PC-3 (cell line): ENCODE data around the gene SBK1. TPM values are rescaled to one million over a fixed set of nuclear protein-coding genes. Genes with fewer than 3 reads are reported as not detected.

Experiments used
- ATAC-seq: fragments of 200-7000 bp; cut with Tn5 transposase; 2 replicates; pipeline ENCODE4 v1.9.1; 2020; ENCODE audit warnings: mild to moderate bottlenecking, moderate library complexity
- BruUV-seq: library from RNA; stranded (reverse); fragments of 400-500 nt; replicated peaks from 2 replicates; lab custom pipeline; 2021; lab: Mats Ljungman, UMichigan
- CTCF ChIA-PET: fragments of 300-600 bp; sonication (Branson Sonifier 250); formaldehyde crosslinking; loops from one replicate; lab custom pipeline; 2022; ENCODE audit warnings: antibody characterized with exemption; lab: Charles Lee
- POLR2A ChIA-PET: fragments of 300-600 bp; sonication (Branson Sonifier 250); formaldehyde crosslinking; loops from one replicate; lab custom pipeline; 2022; ENCODE audit warnings: antibody characterized with exemption; ENCODE audit not compliant: unreplicated experiment; lab: Charles Lee
- DNase-seq: peaks from one replicate; pipeline ENCODE4 v3.0.0-alpha.2; 2015
- H2AFZ ChIP-seq: fragments of 300-600 bp; sonication (generic); 2 replicates; pipeline ENCODE4 v1.6.0; 2016; ENCODE audit warnings: antibody characterized with exemption, low read length
- H3F3A ChIP-seq: fragments of 300-600 bp; sonication (generic); one replicate; pipeline ENCODE4 v1.6.0; 2017; ENCODE audit warnings: antibody characterized with exemption, low read length, control low read depth, mild to moderate bottlenecking; ENCODE audit not compliant: unreplicated experiment
- H3K27ac ChIP-seq: fragments of 300-600 bp; sonication (generic); 2 replicates; pipeline ENCODE4 v1.5.1; 2016; ENCODE audit warnings: mild to moderate bottlenecking, low read length
- H3K27me3 ChIP-seq: fragments of 300-600 bp; sonication (generic); 2 replicates; pipeline ENCODE4 v1.6.1; 2016; ENCODE audit warnings: low read length, mixed read lengths
- H3K36me3 ChIP-seq: fragments of 300-600 bp; sonication (generic); 2 replicates; pipeline ENCODE4 v1.6.1; 2016; ENCODE audit warnings: low read depth, mixed run types, low read length, mixed read lengths
- H3K4me1 ChIP-seq: fragments of 300-600 bp; sonication (generic); 2 replicates; pipeline ENCODE4 v1.5.1; 2016; ENCODE audit warnings: low read length; ENCODE audit not compliant: insufficient read depth
- H3K4me2 ChIP-seq: fragments of 300-600 bp; sonication (generic); 2 replicates; pipeline ENCODE4 v1.6.0; 2016; ENCODE audit warnings: low read length
- H3K4me3 ChIP-seq: fragments of 300-600 bp; sonication (generic); 2 replicates; pipeline ENCODE4 v1.5.1; 2016; ENCODE audit warnings: mild to moderate bottlenecking, low read length, mixed read lengths
- H3K79me2 ChIP-seq: fragments of 300-600 bp; sonication (generic); 2 replicates; pipeline ENCODE4 v1.6.1; 2017; ENCODE audit warnings: low read length, mixed read lengths
- H3K9ac ChIP-seq: fragments of 300-600 bp; sonication (generic); 2 replicates; pipeline ENCODE4 v1.6.0; 2016; ENCODE audit warnings: mild to moderate bottlenecking, low read length
- H3K9me2 ChIP-seq: fragments of 300-600 bp; sonication (generic); replicated peaks from 2 replicates; pipeline ENCODE4 v1.6.1; 2016; ENCODE audit warnings: mixed run types, low read length, mixed read lengths
- H3K9me3 ChIP-seq: fragments of 300-600 bp; sonication (generic); 2 replicates; pipeline ENCODE4 v1.6.1; 2016; ENCODE audit warnings: low read length, mixed read lengths
- H4K20me1 ChIP-seq: fragments of 300-600 bp; sonication (generic); 2 replicates; pipeline ENCODE4 v1.6.1; 2016; ENCODE audit warnings: low read length, mixed read lengths
- CTCF ChIP-seq: fragments of 300-600 bp; sonication (generic); conservative IDR thresholded peaks from 2 replicates; pipeline ENCODE4 v1.5.1; 2017; ENCODE audit warnings: antibody characterized with exemption, low read depth, mild to moderate bottlenecking, low read length
- EZH2 ChIP-seq: fragments of 300-600 bp; sonication (generic); IDR thresholded peaks from one replicate; pipeline ENCODE4 v1.6.1; 2017; ENCODE audit warnings: antibody characterized with exemption, mild to moderate bottlenecking, low read length; ENCODE audit not compliant: unreplicated experiment
- EZH2phosphoT487 ChIP-seq: fragments of 300-600 bp; sonication (generic); IDR thresholded peaks from 2 replicates; pipeline ENCODE4 v1.6.1; 2018; ENCODE audit warnings: mild to moderate bottlenecking, antibody characterized with exemption, low read length, borderline replicate concordance
- intact Hi-C: fragments of 100-400 bp; cut with micrococcal nuclease; formaldehyde crosslinking; loops from 2 replicates; pipeline ENCODE4 v1.9.0; 2023
- total RNA-seq: library from RNA; depleted of rRNA; stranded (reverse); fragments of >200 nt; gene quantifications from 2 replicates; pipeline ENCODE4 v1.2.3, GENCODE V29; 2014

Gene SBK1
- total RNA-seq, 1 experiment from 2014 or later: 0.95 TPM

GRCh38 chr16:28264656-28265055, 27.7 kb upstream of the SBK1 start:
- BruUV-seq: no TSS peak

GRCh38 chr16:28265822-28266221, 26.5 kb upstream of the SBK1 start:
- CTCF ChIA-PET: no interaction called here
- no peak for ATAC-seq

More at GRCh38 chr16:28264656-28265055, 27.7 kb upstream of the SBK1 start:
- no peaks in the 10 kb centered on the region for H3F3A ChIP-seq
- no peak overlapping the region for H3K27ac ChIP-seq
- ChIA-PET CTCF (no interaction called here), POLR2A (no interaction called here)
- no peak for TF ChIP-seq EZH2phosphoT487
- no peaks in the 10 kb centered on the region for H3K36me3 ChIP-seq
- no peak overlapping the region for H3K4me3 ChIP-seq
- H2AFZ ChIP-seq: no peak overlapping the region
- intact Hi-C loops: no loop called here
- DNase-seq: no peak
- H3K9ac ChIP-seq: no peak overlapping the region
- H3K9me2 ChIP-seq: no peaks in the 10 kb centered on the region
- ATAC-seq: no peak
- H3K27me3 ChIP-seq: 0 out of 2 replicates have a peak, but pooled peaks cover 5% of the 10 kb centered on the region
- no peaks in the 10 kb centered on the region for H3K9me3 ChIP-seq
- H3K4me2 ChIP-seq: no peak overlapping the region
- no peaks in the 10 kb centered on the region for H4K20me1 ChIP-seq
- no peaks in the 10 kb centered on the region for H3K4me1 ChIP-seq
- no peaks in the 10 kb centered on the region for H3K79me2 ChIP-seq

GRCh38 chr16:28267356-28267755, 25.0 kb upstream of the SBK1 start:
- Histone ChIP-seq H2AFZ (no peak overlapping the region), H3F3A (no peaks in the 10 kb centered on the region), H4K20me1 (no peaks in the 10 kb centered on the region), H3K9ac (no peak overlapping the region), H3K27me3 (0 out of 2 replicates have a peak, but pooled peaks cover 5% of the 10 kb centered on the region), H3K9me3 (no peaks in the 10 kb centered on the region), H3K36me3 (no peaks in the 10 kb centered on the region), H3K79me2 (no peaks in the 10 kb centered on the region), H3K9me2 (no peaks in the 10 kb centered on the region), H3K27ac (no peak overlapping the region), H3K4me3 (no peak overlapping the region), H3K4me2 (no peak overlapping the region), H3K4me1 (no peaks in the 10 kb centered on the region)
- BruUV-seq: no TSS peak
- intact Hi-C loops: no loop called here
- POLR2A ChIA-PET: no interaction called here
- TF ChIP-seq EZH2phosphoT487 (no peak), EZH2 (no peak), CTCF (no peak)
- DNase-seq: no peak
- CTCF ChIA-PET: no interaction called here
- ATAC-seq: no peak

More at GRCh38 chr16:28265822-28266221, 26.5 kb upstream of the SBK1 start:
- no peaks in the 10 kb centered on the region for H3K4me1 ChIP-seq
- H3K36me3 ChIP-seq: no peaks in the 10 kb centered on the region
- no peak overlapping the region for H3K9ac ChIP-seq
- H3F3A ChIP-seq: no peaks in the 10 kb centered on the region
- no peak for TF ChIP-seq EZH2phosphoT487
- no peak for TF ChIP-seq CTCF
- TF ChIP-seq EZH2: no peak
- H3K9me2 ChIP-seq: no peaks in the 10 kb centered on the region
- no peak overlapping the region for H2AFZ ChIP-seq
- no peak overlapping the region for H3K4me3 ChIP-seq
- no peak overlapping the region for H3K4me2 ChIP-seq
- POLR2A ChIA-PET: no interaction called here
- H4K20me1 ChIP-seq: no peaks in the 10 kb centered on the region
- intact Hi-C loops: no loop called here
- H3K9me3 ChIP-seq: no peaks in the 10 kb centered on the region
- no TSS peak for BruUV-seq
- H3K27ac ChIP-seq: no peak overlapping the region
- H3K27me3 ChIP-seq: 0 out of 2 replicates have a peak, but pooled peaks cover 5% of the 10 kb centered on the region
- no peaks in the 10 kb centered on the region for H3K79me2 ChIP-seq
- no peak for DNase-seq
